GM21528 (cell line): ENCODE results near the gene SAXO2.
"Not testable (repeated sequence)": the region's sequence is repeated elsewhere in the genome, so short reads cannot be mapped to it uniquely, and the experiment has no call there.

Experiments
- ATAC-seq: cut with Tn5 transposase; IDR thresholded peaks from one replicate; pipeline ENCODE4 v1.9.1; 2021; ENCODE audit warnings: mild to moderate bottlenecking, moderate library complexity; ENCODE audit not compliant: unreplicated experiment, low FRiP score

The SAXO2 gene

GRCh38 chr15:82262422-82263026, at the start of gene SAXO2, which contains the start of gene EFL1:
SAXO2 (plus strand) TSS chr15:82262818; CDS start chr15:82262880, 62 bp downstream.
EFL1 (minus strand) TSS chr15:82262734; CDS start chr15:82261778, 956 bp downstream.
- ATAC-seq = peak; percentile 97

GRCh38 chr15:82216092-82216491, 46.5 kb upstream of the SAXO2 start:
- not testable (repeated sequence) for ATAC-seq

GRCh38 chr15:82221535-82221934, 41.1 kb upstream of the SAXO2 start:
- not testable (repeated sequence) for ATAC-seq

GRCh38 chr15:82228750-82229149, 33.9 kb upstream of the SAXO2 start:
- ATAC-seq = no peak

GRCh38 chr15:82231233-82231632, 31.4 kb upstream of the SAXO2 start:
- no peak for ATAC-seq

GRCh38 chr15:82231842-82232241, 30.8 kb upstream of the SAXO2 start:
- no peak for ATAC-seq

- ATAC-seq = not testable (repeated sequence)
Measured at GRCh38 chr15:82237944-82238534, 24.6 kb upstream of the SAXO2 start.

GRCh38 chr15:82239685-82240391, 22.8 kb upstream of the SAXO2 start:
- no peak for ATAC-seq

GRCh38 chr15:82241836-82242499, 20.6 kb upstream of the SAXO2 start:
- ATAC-seq = not testable (repeated sequence)

- not testable (repeated sequence) for ATAC-seq
Measured at GRCh38 chr15:82243644-82244043, 19.0 kb upstream of the SAXO2 start.

- ATAC-seq = not testable (repeated sequence)
Measured at GRCh38 chr15:82245956-82246355, 16.7 kb upstream of the SAXO2 start.

GRCh38 chr15:82248261-82248660, 14.4 kb upstream of the SAXO2 start:
- ATAC-seq = not testable (repeated sequence)

- ATAC-seq = peak; percentile 38
Measured at GRCh38 chr15:82261566-82262421, 824 bp upstream of the SAXO2 start.

GRCh38 chr15:82263350-82263749, 732 bp downstream of the SAXO2 start:
- no peak for ATAC-seq

GRCh38 chr15:82267137-82267536, 4.5 kb downstream of the SAXO2 start:
- not testable (repeated sequence) for ATAC-seq

- ATAC-seq = not testable (repeated sequence)
Measured at GRCh38 chr15:82268454-82268853, 5.8 kb downstream of the SAXO2 start.

- no peak for ATAC-seq
Measured at GRCh38 chr15:82272154-82272553, 9.5 kb downstream of the SAXO2 start.

GRCh38 chr15:82275410-82275809, 12.8 kb downstream of the SAXO2 start:
- no peak for ATAC-seq

- ATAC-seq = not testable (repeated sequence)
Measured at GRCh38 chr15:82281276-82281675, 18.7 kb downstream of the SAXO2 start.

- not testable (repeated sequence) for ATAC-seq
Measured at GRCh38 chr15:82282386-82282785, 19.8 kb downstream of the SAXO2 start.
